GM15510 (cell line): ENCODE data around the gene CLEC4F.

ENCODE experiments used
- POLR2A ChIP-seq: IDR thresholded peaks from 3 replicates; pipeline ENCODE4 v1.6.1; 2011; ENCODE audit warnings: borderline replicate concordance; ENCODE audit not compliant: insufficient read length; ENCODE audit errors: extremely low read depth

Gene CLEC4F

GRCh38 chr2:70831861-70832260 is 11.5 kb upstream of the CLEC4F start:
- TF ChIP-seq POLR2A: no peak

DNA sequence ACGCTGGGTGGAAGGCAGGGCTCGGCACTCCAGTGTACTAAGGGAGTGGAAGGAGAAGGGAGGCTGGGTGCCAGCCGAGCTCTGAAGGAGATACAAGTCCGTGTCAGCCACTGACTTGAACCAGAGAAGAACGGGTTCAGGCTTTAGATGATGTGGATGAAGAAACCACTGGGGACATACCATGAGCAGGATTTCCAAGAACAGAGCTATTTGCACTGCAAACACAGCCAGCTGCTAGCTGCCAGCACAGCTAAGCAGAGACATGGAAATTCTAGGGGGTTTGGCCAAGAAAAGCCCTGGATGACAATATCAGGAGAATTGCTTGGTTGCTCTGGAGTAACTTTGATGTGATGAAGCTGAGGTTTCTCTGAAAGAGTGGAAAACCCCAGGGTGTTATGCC is 10.0 kb upstream of the CLEC4F start:
- no peak for TF ChIP-seq POLR2A

GRCh38 chr2:70829916-70830315 is 9.5 kb upstream of the CLEC4F start:
- TF ChIP-seq POLR2A: no peak

DNA sequence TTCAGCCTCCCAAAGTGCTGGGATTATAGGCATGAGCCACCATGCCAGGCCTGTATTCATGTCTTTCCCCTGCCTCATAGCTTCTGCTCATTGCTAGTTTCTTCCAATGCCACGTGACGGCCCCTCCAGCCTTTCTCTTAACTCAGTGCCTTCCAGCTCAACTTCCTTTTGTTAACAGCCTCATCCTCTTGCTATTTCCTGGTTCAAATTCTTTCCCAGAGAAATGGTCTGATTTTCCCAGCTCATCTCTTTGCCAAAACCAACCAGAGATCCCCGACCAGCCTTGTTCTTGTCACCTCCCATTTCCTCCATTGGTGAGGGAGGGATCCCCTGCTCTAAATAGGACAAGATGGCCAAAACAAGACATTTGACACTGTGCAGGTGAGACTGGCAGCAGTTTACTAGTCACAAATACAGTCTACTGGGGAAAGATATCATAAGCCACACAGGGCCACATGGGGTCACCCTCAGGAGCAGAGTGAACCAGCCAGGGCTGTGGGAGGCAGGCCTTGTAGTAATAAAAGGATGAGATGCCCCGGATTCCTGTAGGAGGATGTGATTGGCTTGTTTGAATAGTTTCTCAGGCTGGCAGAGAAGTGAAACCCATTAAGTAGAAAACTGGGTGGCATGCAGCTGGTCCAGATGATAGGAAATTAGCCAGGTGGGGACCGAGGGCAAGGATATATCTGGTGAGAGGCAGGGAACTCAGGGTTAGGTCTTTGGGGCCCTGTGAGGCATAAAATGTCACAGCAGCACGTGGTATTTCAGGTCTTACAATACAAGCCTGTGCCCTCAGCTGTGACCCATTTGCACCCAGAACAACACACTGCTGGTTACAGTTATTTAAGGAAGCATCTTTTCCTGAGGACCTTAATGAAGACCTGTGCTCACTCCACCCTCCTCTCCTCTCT is 8.8 kb upstream of the CLEC4F start:
- TF ChIP-seq POLR2A: no peak

- TF ChIP-seq POLR2A: no peak
These were observed 7.7 kb upstream of the CLEC4F start for GRCh38 chr2:70828115-70828514.

DNA sequence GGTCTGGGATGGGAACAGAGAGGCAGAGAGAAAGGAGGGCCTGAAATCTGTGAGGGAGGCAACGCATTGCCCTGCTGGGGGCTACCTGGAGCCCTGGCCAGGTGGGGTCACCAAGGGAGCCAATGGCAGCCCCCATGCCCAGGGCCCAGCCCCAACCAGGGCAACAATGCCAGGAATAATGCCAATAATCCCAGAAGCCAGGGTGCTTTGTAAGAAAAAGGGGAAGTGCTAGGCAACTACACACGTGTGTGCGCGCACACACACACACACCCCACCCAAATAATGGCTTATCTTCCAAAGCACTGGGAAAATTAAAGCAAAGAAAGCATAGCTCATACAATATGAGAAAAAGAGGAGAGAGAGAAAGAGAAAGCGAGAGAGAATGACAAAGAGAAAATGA is 7.0 kb upstream of the CLEC4F start:
- no peak for TF ChIP-seq POLR2A

GRCh38 chr2:70826696-70827350 is 6.4 kb upstream of the CLEC4F start:
- no peak for TF ChIP-seq POLR2A

GRCh38 chr2:70823249-70823648 is 2.9 kb upstream of the CLEC4F start:
- no peak for TF ChIP-seq POLR2A

GRCh38 chr2:70822843-70823242 is 2.4 kb upstream of the CLEC4F start:
- no peak for TF ChIP-seq POLR2A

DNA sequence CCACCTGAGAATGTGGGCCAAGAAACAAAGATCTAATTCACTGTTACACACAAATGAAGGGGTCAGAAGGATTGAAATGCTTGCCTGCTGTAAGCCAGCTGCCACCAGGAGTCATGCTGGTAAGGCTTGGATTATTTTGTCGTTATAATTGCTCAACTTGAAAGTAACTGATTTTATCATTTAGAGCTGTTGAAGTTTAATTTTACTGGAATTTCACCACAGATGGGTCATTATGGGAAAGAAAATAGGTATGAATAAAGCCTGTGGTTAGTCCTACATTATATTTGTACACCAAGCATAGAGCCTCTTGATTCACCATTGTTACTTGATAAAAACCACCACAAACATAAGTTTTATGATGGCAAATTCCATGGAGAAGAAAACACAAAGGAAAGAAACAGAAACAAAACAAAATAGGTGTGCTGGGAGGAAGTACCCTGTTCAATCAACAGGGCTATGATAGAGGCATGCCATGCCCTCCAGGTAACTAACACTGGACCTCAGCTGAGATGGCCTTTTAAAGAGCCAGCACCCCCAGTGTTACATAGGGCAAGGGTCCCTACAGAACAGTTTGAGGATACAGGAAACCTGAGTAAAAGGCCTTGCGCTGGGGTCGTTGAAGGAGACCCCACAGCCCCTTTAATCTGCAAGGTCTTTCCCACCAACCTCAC is 3.0 kb downstream of the CLEC4F start:
- TF ChIP-seq POLR2A: no peak

DNA sequence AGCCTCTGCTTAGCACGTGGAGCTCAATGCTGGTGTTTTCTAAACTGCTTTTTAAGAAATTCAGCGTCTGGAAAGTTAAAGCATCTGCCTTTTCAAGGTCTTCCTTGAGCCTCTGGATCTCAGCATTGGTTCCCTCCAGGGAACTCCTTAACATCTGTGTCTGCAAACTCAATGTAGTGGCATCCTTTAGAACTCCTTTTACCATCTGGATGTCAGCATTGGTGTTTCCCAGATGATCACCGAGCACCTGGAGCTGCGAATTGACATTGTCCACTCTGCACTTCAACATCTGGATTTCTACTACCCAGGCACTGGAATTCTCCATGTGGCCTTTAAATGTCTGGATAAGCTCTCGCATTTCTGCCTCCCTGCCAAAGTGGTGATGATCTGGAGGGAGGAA is 3.7 kb downstream of the CLEC4F start:
- no peak for TF ChIP-seq POLR2A

DNA sequence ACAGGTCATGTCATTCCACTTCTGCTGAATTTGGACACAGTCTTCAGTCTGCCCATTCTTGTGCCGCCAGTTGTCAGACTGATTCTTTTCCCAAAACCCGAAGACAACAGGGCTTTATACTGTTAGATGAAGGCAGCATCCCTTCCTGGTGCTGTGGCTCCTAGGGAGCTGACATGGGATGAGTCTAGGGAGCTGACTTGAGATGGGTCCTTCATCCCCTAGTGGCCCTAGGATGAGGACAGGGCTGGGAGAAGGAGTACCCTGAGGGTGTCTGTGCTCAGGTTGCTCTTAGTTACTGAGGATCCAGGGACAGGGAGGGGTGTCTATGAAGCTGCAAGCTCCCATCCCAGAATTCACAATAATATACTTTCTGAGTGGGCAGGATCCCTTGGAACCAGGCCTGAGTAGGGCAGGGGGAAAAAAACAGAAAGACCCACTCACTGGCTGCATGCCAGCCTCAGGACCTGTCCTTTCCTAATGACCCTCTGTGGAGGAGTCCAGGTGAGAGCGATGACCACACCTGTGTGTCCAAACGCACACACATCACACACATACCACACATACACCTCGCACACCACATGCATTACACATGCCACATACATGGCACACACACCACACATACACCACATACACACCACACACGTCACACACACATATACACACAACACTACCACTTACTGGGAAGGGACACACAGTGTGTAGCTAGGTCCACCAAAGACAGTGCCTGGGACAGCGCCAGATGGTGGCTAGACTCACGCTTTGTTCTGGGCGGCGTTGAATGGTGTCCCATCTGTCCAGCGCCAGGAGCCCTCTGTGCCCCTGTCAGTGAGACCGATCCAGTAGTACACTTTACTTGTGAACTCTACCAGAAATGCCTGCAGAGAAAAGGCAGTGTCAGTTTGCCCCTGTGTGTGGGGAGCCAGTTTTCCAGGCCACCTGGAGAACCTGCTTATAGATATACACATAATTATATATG is 11.1 kb downstream of the CLEC4F start:
- no peak for TF ChIP-seq POLR2A

DNA sequence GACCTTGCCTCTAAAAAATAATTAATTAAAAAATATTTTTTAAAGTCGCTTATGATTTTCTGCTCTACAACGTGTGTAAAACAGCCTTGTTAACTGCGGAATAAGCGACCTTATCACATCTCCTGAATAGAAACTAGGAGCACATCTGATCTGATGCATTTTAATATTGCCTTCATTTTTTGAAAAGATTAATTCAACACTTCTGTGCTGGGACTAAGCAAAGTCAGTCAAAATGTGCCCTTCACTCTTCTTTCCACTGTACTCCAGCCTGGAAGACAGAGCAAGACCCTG is 12.6 kb downstream of the CLEC4F start:
- TF ChIP-seq POLR2A: no peak

- no peak for TF ChIP-seq POLR2A
These were observed 13.1 kb downstream of the CLEC4F start for GRCh38 chr2:70807102-70807827.
